ENCODE measurements around the gene GARIN5A. TPM values are rescaled to one million over a fixed set of nuclear protein-coding genes. Genes with fewer than 3 reads are reported as not detected.

GARIN5A gene
- total RNA-seq, 1 experiment from 2014 or later = 0.84 TPM

- no peak overlapping the region for H3K27ac ChIP-seq (ENCODE audit: low read depth, low read length, poor library complexity, severe bottlenecking)
- no TSS peak for BruUV-seq (replicated peaks)
- intact Hi-C loops (cut with micrococcal nuclease; ENCODE audit: unreplicated experiment) = no loop called here
- peaks cover 67% of the 10 kb centered on the region for H3K27me3 ChIP-seq (replicated peaks; ENCODE audit: insufficient read depth, low read depth, low read length, poor library complexity)
- peaks cover 8% of the 10 kb centered on the region for H3K9me3 ChIP-seq (ENCODE audit: low read depth, low read length, poor library complexity, severe bottlenecking)
- no peaks in the 10 kb centered on the region for H3K4me1 ChIP-seq (ENCODE audit: insufficient read depth, low read length, poor library complexity, severe bottlenecking)
- DNase-seq (ENCODE audit: low spot score) = no peak
- H3K36me3 ChIP-seq (ENCODE audit: insufficient read depth, low read length, poor library complexity, severe bottlenecking) = no peaks in the 10 kb centered on the region
- no peak for TF ChIP-seq EZH2 (IDR thresholded peaks at IDR 0.05; ENCODE audit: borderline replicate concordance, low read depth, low read length, poor library complexity, severe bottlenecking)
- no peak for TF ChIP-seq CTCF (conservative IDR thresholded peaks at IDR 0.05; ENCODE audit: low read depth, low read length)
- CTCF ChIA-PET = no interaction called here
- no peak overlapping the region for H3K4me3 ChIP-seq (ENCODE audit: low read depth, low read length, poor library complexity, severe bottlenecking)
- POLR2A ChIA-PET (ENCODE audit: low non-redundant PET) = no interaction called here
Measured at GRCh38 chr19:50490991-50491472, 14.4 kb upstream of the GARIN5A start.

GRCh38 chr19:50490411-50490811 lies 13.8 kb upstream of the GARIN5A start:
- DNase-seq (ENCODE audit: low spot score) = no peak
- Histone ChIP-seq H3K9me3 (ENCODE audit: low read depth, low read length, poor library complexity, severe bottlenecking) (peaks cover 8% of the 10 kb centered on the region), H3K27me3 (replicated peaks; ENCODE audit: insufficient read depth, low read depth, low read length, poor library complexity) (peaks cover 67% of the 10 kb centered on the region), H3K4me3 (ENCODE audit: low read depth, low read length, poor library complexity, severe bottlenecking) (no peak overlapping the region), H3K36me3 (ENCODE audit: insufficient read depth, low read length, poor library complexity, severe bottlenecking) (no peaks in the 10 kb centered on the region), H3K27ac (ENCODE audit: low read depth, low read length, poor library complexity, severe bottlenecking) (no peak overlapping the region), H3K4me1 (ENCODE audit: insufficient read depth, low read length, poor library complexity, severe bottlenecking) (no peaks in the 10 kb centered on the region)
- BruUV-seq (replicated peaks) = no TSS peak
- intact Hi-C loops (cut with micrococcal nuclease; ENCODE audit: unreplicated experiment) = no loop called here
- ChIA-PET CTCF (no interaction called here), POLR2A (ENCODE audit: low non-redundant PET) (no interaction called here)
- TF ChIP-seq CTCF (conservative IDR thresholded peaks at IDR 0.05; ENCODE audit: low read depth, low read length) (no peak), EZH2 (IDR thresholded peaks at IDR 0.05; ENCODE audit: borderline replicate concordance, low read depth, low read length, poor library complexity, severe bottlenecking) (no peak)

GRCh38 chr19:50489461-50490011 lies 12.9 kb upstream of the GARIN5A start:
- BruUV-seq (replicated peaks) = no TSS peak
- no peak for TF ChIP-seq CTCF (conservative IDR thresholded peaks at IDR 0.05; ENCODE audit: low read depth, low read length)
- no peak for TF ChIP-seq EZH2 (IDR thresholded peaks at IDR 0.05; ENCODE audit: borderline replicate concordance, low read depth, low read length, poor library complexity, severe bottlenecking)
- intact Hi-C loops (cut with micrococcal nuclease; ENCODE audit: unreplicated experiment) = no loop called here
- POLR2A ChIA-PET (ENCODE audit: low non-redundant PET) = no interaction called here
- no peak for DNase-seq (ENCODE audit: low spot score)
- Histone ChIP-seq H3K27me3 (replicated peaks; ENCODE audit: insufficient read depth, low read depth, low read length, poor library complexity) (peaks cover 59% of the 10 kb centered on the region), H3K4me1 (ENCODE audit: insufficient read depth, low read length, poor library complexity, severe bottlenecking) (no peaks in the 10 kb centered on the region), H3K27ac (ENCODE audit: low read depth, low read length, poor library complexity, severe bottlenecking) (no peak overlapping the region), H3K9me3 (ENCODE audit: low read depth, low read length, poor library complexity, severe bottlenecking) (peaks cover 8% of the 10 kb centered on the region), H3K36me3 (ENCODE audit: insufficient read depth, low read length, poor library complexity, severe bottlenecking) (no peaks in the 10 kb centered on the region), H3K4me3 (ENCODE audit: low read depth, low read length, poor library complexity, severe bottlenecking) (no peak overlapping the region)
- CTCF ChIA-PET = no interaction called here
